NCI-H2107 (cell line): ENCODE data around the gene UVRAG.

Experiments used
- DNase-seq: peaks from one replicate; lab custom pipeline; 2025; lab: John Stamatoyannopoulos, UW

UVRAG gene

GRCh38 chr11:76119779-76120178, 304.8 kb downstream of the UVRAG start:
- no peak for DNase-seq

GRCh38 chr11:76120513-76121101, 305.6 kb downstream of the UVRAG start:
- DNase-seq: no peak

GRCh38 chr11:76123248-76123647, 308.2 kb downstream of the UVRAG start:
- no peak for DNase-seq

GRCh38 chr11:76124905-76125770, 310.1 kb downstream of the UVRAG start:
- DNase-seq: no peak

- DNase-seq: no peak
Observed at GRCh38 chr11:76129729-76130128, 314.7 kb downstream of the UVRAG start.

GRCh38 chr11:76131142-76131541, 316.1 kb downstream of the UVRAG start:
- no peak for DNase-seq

- no peak for DNase-seq
Observed at GRCh38 chr11:76131671-76132631, 316.9 kb downstream of the UVRAG start.

- no peak for DNase-seq
Observed at GRCh38 chr11:76134239-76134638, 319.2 kb downstream of the UVRAG start.

- DNase-seq: no peak
Observed at GRCh38 chr11:76135491-76135890, 320.5 kb downstream of the UVRAG start.

GRCh38 chr11:76139314-76139713, 324.3 kb downstream of the UVRAG start:
- no peak for DNase-seq

GRCh38 chr11:76140912-76141574, 326.0 kb downstream of the UVRAG start:
- DNase-seq: no peak

- no peak for DNase-seq
Observed at GRCh38 chr11:76141901-76142588, 327.0 kb downstream of the UVRAG start.

GRCh38 chr11:76143274-76143673, 328.3 kb downstream of the UVRAG start:
- DNase-seq: no peak

- no peak for DNase-seq
Observed at GRCh38 chr11:76147106-76147740, 332.2 kb downstream of the UVRAG start.

GRCh38 chr11:76148231-76148630, 333.2 kb downstream of the UVRAG start:
- DNase-seq: no peak

- DNase-seq: no peak
Observed at GRCh38 chr11:76148941-76149613, 334.1 kb downstream of the UVRAG start.

GRCh38 chr11:76149713-76150112, 334.7 kb downstream of the UVRAG start:
- DNase-seq: no peak

- no peak for DNase-seq
Observed at GRCh38 chr11:76150141-76150540, 335.1 kb downstream of the UVRAG start.

GRCh38 chr11:76151556-76152085, 336.6 kb downstream of the UVRAG start:
- peak; percentile 30 for DNase-seq
